Tibial nerve (tissue), 4 donors: Measurements from ENCODE around the gene MBNL2. TPM values are rescaled to one million over a fixed set of nuclear protein-coding genes. Genes with fewer than 3 reads are reported as not detected.

Experiments
- DNase-seq, 2 donors: peaks; one replicate each; pipeline ENCODE4 v3.0.0-alpha.2; 2019; ENCODE audit warnings: low spot score in 2 of 2
- H3K27ac ChIP-seq, 4 donors: fragments of 200-600 bp; sonication (generic) in 3 of 4; one replicate each; pipeline ENCODE4 v1.5.1; 2017 to 2019; ENCODE audit warnings: mild to moderate bottlenecking in 1 of 4
- H3K27me3 ChIP-seq, 2 donors: fragments of 200-600 bp; sonication (generic) in 1 of 2; one replicate each; pipeline versions ENCODE4 v1.5.1 to v1.6.0; 2017 to 2019
- H3K36me3 ChIP-seq, 3 donors: fragments of 200-600 bp; sonication (generic); one replicate each; pipeline ENCODE4 v1.5.1; 2018 to 2019
- H3K4me1 ChIP-seq, 4 donors: fragments of 200-600 bp; sonication (generic) in 3 of 4; one replicate each; pipeline ENCODE4 v1.5.1; 2017 to 2019
- H3K4me3 ChIP-seq, 4 donors: fragments of 200-600 bp; sonication (generic) in 3 of 4; one replicate each; pipeline ENCODE4 v1.5.1; 2017 to 2019; ENCODE audit warnings: mild to moderate bottlenecking in 1 of 4, moderate library complexity in 1 of 4
- H3K9me3 ChIP-seq, 4 donors: fragments of 200-600 bp; sonication (generic) in 3 of 4; one replicate each; pipeline ENCODE4 v1.5.1; 2017 to 2019
- CTCF ChIP-seq, 5 experiments: fragments of 200-600 bp in 3 of 5; fragments of 450-650 bp in 2 of 5; sonication (generic) in 3 of 5; IDR thresholded peaks; one replicate each; pipeline ENCODE4 v1.5.1; 2016 to 2019; ENCODE audit warnings: antibody characterized with exemption in 5 of 5, mild to moderate bottlenecking in 3 of 5, moderate library complexity in 2 of 5
- EP300 ChIP-seq, 2 donors: sonication (generic); formaldehyde crosslinking; IDR thresholded peaks; one replicate each; pipeline ENCODE4 v1.6.1; 2017; ENCODE audit warnings: antibody characterized with exemption in 2 of 2, mild to moderate bottlenecking in 1 of 2
- POLR2A ChIP-seq, 2 donors: fragments of 450-650 bp; IDR thresholded peaks; one replicate each; pipeline ENCODE4 v1.6.1; 2017; ENCODE audit warnings: antibody characterized with exemption in 2 of 2, mild to moderate bottlenecking in 2 of 2, moderate library complexity in 2 of 2
- WGBS, 2 donors: methylation state at CpG; one replicate each; pipeline ENCODE4 v1.1.5; 2018; 5-methylcytosine and 5-hydroxymethylcytosine counted together
- total RNA-seq, 4 donors: library from RNA; depleted of rRNA; stranded (reverse); fragments of >200 nt; gene quantifications; one replicate each; pipeline ENCODE4 v1.1.0, GENCODE V29; 2016

The MBNL2 gene
- total RNA-seq, 4 donors from 2014 or later, result 87.9 to 126 (median 95.5) TPM

- no peak for DNase-seq
- Histone ChIP-seq H3K36me3 (peaks cover 0 to 54% (median 5%) of the 10 kb centered on the region in 3 donors), H3K27me3 (no peaks in the 10 kb centered on the region)
These were observed 160.1 kb downstream of the MBNL2 start for GRCh38 chr13:97382276-97382675.

GRCh38 chr13:97384371-97384770 lies 162.2 kb downstream of the MBNL2 start:
- H3K4me1 ChIP-seq, result peaks cover 0 to 12% (median under 1%) of the 10 kb centered on the region in 4 donors
- TF ChIP-seq POLR2A (IDR thresholded peaks at IDR 0.05) (no peak), EP300 (IDR thresholded peaks at IDR 0.05) (no peak), CTCF (IDR thresholded peaks at IDR 0.05) (no peak)
- H3K4me3 ChIP-seq, result no peak overlapping the region
- 77 to 78% methylated on average over 2 of the region's 2 CpGs for WGBS, 2 donors
- no peaks in the 10 kb centered on the region for H3K27me3 ChIP-seq
- no peak for DNase-seq
- H3K36me3 ChIP-seq, result peaks cover 0 to 45% (median 5%) of the 10 kb centered on the region in 3 donors
- peak overlapping the region in 1 of 4 donors; percentile 13 for H3K27ac ChIP-seq
- no peaks in the 10 kb centered on the region for H3K9me3 ChIP-seq

More at GRCh38 chr13:97382276-97382675, 160.1 kb downstream of the MBNL2 start:
- Histone ChIP-seq H3K4me3 (no peak overlapping the region), H3K4me1 (peaks cover 0 to 12% (median 0%) of the 10 kb centered on the region in 4 donors), H3K9me3 (no peaks in the 10 kb centered on the region), H3K27ac (no peak overlapping the region)
- 95 to 97% methylated on average over 5 of the region's 5 CpGs for WGBS, 2 donors
- TF ChIP-seq CTCF (IDR thresholded peaks at IDR 0.05) (no peak), POLR2A (IDR thresholded peaks at IDR 0.05) (no peak), EP300 (IDR thresholded peaks at IDR 0.05) (no peak)

GRCh38 chr13:97385146-97385545 lies 163.0 kb downstream of the MBNL2 start:
- peaks cover 0 to 40% (median 5%) of the 10 kb centered on the region in 3 donors for H3K36me3 ChIP-seq
- H3K9me3 ChIP-seq, result no peaks in the 10 kb centered on the region
- no peak for DNase-seq
- H3K27me3 ChIP-seq, result no peaks in the 10 kb centered on the region
- H3K4me1 ChIP-seq, result peaks cover 0 to 12% (median 3%) of the 10 kb centered on the region in 4 donors
- TF ChIP-seq EP300 (IDR thresholded peaks at IDR 0.05) (no peak), CTCF (IDR thresholded peaks at IDR 0.05) (no peak), POLR2A (IDR thresholded peaks at IDR 0.05) (no peak)
- H3K4me3 ChIP-seq, result no peak overlapping the region
- H3K27ac ChIP-seq, result peak overlapping the region in 1 of 4 donors; percentile 64

- Histone ChIP-seq H3K36me3 (peaks cover 0 to 34% (median 5%) of the 10 kb centered on the region in 3 donors), H3K9me3 (no peaks in the 10 kb centered on the region), H3K27ac (peak overlapping the region in 3 of 4 donors; percentile 15 to 64 (median 40)), H3K27me3 (no peaks in the 10 kb centered on the region), H3K4me3 (no peak overlapping the region), H3K4me1 (peaks cover 0 to 14% (median 6%) of the 10 kb centered on the region in 4 donors)
- DNase-seq, result no peak
- 94 to 97% methylated on average over 3 of the region's 3 CpGs for WGBS, 2 donors
- TF ChIP-seq CTCF (IDR thresholded peaks at IDR 0.05), result no peak
- no peak for TF ChIP-seq POLR2A (IDR thresholded peaks at IDR 0.05)
- TF ChIP-seq EP300 (IDR thresholded peaks at IDR 0.05), result no peak
These were observed 163.7 kb downstream of the MBNL2 start for GRCh38 chr13:97385854-97386253.

- no peak for TF ChIP-seq CTCF (IDR thresholded peaks at IDR 0.05)
- TF ChIP-seq POLR2A (IDR thresholded peaks at IDR 0.05), result no peak
- TF ChIP-seq EP300 (IDR thresholded peaks at IDR 0.05), result peak in 1 of 2 donors; percentile 4
- H3K27me3 ChIP-seq, result no peaks in the 10 kb centered on the region
- DNase-seq, result no peak
- H3K4me3 ChIP-seq, result no peak overlapping the region
- H3K36me3 ChIP-seq, result peaks cover 0 to 40% (median 5%) of the 10 kb centered on the region in 3 donors
- no peaks in the 10 kb centered on the region for H3K9me3 ChIP-seq
- H3K4me1 ChIP-seq, result peaks cover 0 to 25% (median 6%) of the 10 kb centered on the region in 4 donors
- H3K27ac ChIP-seq, result peak overlapping the region in 2 of 4 donors; percentile 40 to 64
- WGBS, 2 donors, result 70 to 81% methylated on average over 4 of the region's 4 CpGs
These were observed 164.8 kb downstream of the MBNL2 start for GRCh38 chr13:97386801-97387484.
